GM18499 (cell line): ENCODE measurements around the gene PPP1R1B.

Experiments used
- ATAC-seq: cut with Tn5 transposase; IDR thresholded peaks from one replicate; pipeline ENCODE4 v1.9.1; 2021; ENCODE audit warnings: moderate number of reproducible peaks; ENCODE audit not compliant: insufficient read depth, unreplicated experiment

The PPP1R1B gene

GRCh38 chr17:39612935-39613464, 13.8 kb upstream of the PPP1R1B start:
- ATAC-seq, result no peak

- no peak for ATAC-seq
Measured at GRCh38 chr17:39614545-39615157, 12.1 kb upstream of the PPP1R1B start.

DNA sequence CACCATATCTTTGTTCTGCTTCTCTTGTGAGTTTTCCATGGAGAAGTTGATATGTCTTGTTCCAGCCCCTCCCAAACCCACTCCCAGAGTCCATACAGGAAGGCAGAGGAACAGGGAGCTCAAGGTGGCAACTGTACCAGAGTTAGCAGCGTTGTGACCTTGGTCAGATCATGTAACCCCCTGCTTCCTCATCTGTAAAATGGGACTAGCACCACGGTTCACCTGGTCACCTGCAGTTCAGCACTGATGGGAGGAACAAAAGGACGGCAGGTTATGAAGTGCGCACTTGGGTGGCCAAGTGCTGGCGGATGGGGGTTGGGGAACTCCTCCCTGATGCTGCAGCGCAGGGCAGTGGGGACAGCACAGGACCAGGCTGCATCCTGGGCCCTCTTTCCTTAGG, 11.3 kb upstream of the PPP1R1B start:
- ATAC-seq, result no peak

GRCh38 chr17:39617100-39617445, 9.7 kb upstream of the PPP1R1B start:
- no peak for ATAC-seq

GRCh38 chr17:39617446-39618245, 9.1 kb upstream of the PPP1R1B start:
- no peak for ATAC-seq

DNA sequence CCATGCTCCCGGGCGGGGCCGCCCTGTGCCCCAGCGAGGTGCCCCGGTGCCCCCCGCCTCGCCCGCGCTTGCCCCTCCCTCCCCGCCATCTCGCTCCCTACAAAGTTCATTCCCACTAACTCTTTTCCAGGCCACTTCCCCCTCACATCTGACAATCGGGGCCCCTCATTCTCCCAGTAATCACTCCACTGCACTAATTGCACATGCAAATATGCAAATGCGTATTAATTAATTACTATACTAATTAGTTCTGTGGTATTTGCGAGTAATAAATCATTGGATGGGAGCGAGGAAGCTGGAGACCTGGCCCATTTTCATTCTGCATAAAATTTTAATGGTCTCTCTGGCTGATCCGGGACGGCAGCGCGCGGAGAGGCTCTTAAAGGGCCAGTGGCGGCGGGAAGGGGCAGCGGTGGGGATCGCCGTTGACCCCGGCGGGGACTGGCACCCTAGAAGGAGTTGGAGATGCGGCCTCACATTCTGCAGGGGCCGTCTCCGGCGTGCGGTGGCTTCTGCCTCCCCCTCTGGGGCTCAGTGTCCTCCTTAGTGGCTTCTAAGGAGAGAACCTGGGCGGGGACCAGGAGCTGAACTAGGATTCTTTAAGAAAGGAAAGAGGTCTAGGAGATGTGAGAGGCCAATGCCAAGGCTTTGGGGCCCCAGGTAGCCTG, 8.4 kb upstream of the PPP1R1B start:
- ATAC-seq, result no peak

- ATAC-seq, result no peak
Measured at GRCh38 chr17:39618956-39619785, 7.6 kb upstream of the PPP1R1B start.

DNA sequence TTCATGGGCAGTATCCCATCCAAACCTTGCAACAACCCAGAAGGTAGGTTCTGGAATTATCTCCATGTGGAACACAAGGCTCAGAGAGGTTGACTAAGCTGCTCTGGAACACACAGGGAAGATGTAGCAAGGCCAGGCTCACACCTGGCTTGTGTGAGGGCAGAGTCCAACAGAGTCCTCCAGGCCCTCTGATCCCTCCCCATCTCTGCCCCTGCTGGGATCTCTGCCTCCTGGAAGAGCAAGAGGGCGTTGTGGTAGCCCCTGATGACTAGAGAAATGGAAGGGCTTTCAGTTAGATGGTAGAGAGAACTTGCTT, 7.0 kb upstream of the PPP1R1B start:
- ATAC-seq, result no peak

DNA sequence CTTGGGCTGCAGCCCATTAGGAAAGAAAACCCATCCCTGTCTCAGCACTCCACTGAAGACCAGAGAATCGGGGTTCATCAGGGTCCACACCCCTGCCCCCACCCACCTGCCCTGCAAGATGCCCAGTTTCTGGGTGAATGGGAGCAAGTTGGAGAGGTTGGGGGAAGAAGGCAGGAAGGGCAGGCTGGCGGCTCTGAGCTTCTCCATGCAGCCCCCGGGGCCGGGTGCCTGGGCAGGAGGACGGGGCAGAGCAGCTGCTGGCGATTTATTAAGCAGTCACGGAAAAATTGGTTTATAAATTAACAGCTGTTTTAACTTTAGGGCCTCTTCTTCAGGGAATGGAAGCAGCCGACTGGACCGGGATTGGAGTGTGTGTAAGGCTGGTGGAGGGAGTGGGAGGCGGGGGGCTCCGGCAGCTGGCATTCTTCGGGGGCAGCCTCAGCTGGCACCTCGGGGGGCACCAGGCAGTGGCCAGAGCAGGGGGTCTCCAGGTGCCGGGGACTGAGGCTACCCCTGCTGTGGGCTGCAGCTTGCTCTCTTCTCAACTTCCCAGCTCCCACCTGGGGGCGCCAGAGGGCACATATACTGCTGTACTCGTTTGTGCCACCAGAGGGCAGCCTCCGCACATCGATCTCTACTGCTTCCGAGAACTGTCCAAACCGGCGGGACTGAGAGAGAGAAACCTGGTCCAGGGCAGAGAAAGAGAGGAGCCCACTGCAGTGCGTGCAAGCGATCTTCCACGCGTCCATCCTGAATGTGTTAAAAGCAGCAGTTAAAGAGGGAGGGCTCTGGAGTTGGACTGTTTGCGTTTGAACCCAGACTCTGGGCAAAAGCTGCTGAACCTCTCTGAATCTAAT, 5.0 kb upstream of the PPP1R1B start:
- peak; percentile 78 for ATAC-seq

GRCh38 chr17:39622380-39623006, 4.3 kb upstream of the PPP1R1B start:
- no peak for ATAC-seq

GRCh38 chr17:39623356-39623950, 3.3 kb upstream of the PPP1R1B start:
- no peak for ATAC-seq

DNA sequence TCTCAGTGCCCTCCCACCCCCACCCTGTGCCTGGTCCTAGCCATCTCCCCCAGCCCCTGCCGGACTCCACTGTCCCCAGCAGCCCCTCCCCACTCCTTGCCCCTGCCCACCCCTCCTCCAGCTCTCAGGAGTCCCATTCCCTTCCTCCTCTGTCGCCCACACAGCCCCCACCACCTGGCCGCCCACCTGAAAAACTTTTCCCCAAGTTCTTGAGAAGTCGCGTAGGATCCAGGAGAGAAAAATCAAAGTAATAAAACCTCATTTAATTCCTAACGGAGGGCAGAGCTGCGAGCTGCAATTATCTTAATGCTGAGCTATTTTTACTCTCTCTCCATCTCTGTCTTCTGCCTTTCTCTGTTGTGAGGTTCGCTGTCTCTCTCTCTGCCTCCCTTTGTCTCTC, 2.4 kb upstream of the PPP1R1B start:
- no peak for ATAC-seq

DNA sequence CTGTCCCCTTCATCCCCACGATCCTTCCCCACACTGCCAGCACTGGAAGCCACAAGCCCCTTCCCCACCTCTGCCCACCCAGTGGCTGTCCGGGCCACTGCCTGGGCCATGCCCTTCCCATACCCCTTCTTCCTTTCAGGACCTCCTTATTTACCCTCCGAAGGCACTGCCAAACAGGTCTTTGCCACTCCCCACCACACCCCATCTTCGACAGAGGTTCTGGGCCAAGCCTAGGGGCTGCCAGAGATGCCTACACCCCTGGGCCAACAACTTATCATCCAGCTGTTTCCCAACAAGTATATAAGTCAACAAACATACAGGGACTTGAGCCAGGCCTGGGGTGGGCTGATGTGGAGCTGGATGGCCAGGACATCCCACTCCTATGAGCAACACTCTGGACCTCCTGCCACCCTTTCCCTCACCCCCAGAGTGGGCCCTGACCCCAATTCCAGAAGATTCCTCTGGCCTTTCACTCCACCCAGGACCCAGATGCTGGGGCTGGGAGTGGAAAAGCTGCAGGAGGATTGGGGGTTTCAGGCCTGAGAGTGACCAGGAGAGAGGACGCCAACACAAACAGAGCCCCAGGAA, 1.5 kb upstream of the PPP1R1B start:
- ATAC-seq, result no peak

DNA sequence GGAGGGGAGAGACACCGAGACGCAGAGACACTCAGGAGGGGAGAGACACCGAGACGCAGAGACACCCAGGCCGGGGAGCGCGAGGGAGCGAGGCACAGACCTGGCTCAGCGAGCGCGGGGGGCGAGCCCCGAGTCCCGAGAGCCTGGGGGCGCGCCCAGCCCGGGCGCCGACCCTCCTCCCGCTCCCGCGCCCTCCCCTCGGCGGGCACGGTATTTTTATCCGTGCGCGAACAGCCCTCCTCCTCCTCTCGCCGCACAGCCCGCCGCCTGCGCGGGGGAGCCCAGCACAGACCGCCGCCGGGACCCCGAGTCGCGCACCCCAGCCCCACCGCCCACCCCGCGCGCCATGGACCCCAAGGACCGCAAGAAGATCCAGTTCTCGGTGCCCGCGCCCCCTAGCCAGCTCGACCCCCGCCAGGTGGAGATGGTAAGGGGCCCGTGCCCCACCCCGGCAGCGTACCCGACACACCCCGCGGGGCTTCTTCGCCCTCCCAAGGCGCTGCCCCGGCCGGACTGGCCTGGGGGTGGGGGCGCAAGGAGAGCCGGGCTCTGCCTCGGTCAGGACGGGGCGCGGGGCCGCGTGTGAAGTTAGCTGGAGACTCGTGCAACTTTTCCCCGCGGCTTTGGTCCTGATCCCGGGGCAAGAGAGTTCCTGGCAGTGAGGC, 427 bp downstream of the PPP1R1B start:
- no peak for ATAC-seq

DNA sequence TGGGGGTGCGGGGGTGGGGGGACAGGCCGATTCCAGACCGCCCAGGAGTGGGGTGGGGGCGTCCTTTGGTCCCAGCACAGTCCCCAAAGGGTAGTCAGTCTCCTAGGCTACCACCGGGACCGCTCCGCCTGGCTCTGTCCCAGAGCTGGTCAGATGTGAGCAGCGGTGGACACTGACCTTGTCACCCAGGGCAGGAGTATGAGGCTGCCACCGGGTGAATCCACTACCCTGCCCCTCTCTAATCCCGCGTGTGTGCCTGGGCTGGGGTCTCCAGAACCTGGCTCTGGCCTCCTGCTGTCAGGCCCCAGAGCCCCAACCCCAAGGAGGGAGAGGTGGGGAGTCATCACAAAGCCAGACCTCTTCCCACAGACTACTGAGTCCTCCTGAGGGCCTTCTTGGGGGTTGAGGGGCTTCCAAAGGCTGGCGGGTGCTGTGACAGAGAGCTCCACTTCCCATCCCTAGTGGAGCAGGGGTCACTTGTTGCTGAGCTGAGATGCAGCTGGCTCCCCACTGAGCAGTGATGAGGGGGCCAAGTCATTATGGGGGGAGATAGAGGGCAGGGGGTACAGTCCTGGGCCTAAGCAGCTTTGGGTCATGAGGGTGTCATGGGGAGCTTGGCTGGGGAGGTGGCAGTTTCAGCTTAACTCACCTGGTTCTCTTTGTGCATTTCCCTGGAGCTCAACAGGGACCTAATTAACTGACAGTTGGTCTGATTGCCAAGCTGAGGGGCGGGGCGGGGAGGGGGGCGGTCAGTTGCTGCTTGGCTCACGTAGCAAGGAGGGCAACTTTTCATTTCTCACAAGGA, 1.2 kb downstream of the PPP1R1B start:
- ATAC-seq, result no peak

GRCh38 chr17:39628655-39629493, 2.1 kb downstream of the PPP1R1B start:
- ATAC-seq, result no peak
